Activated CD8-positive, alpha-beta memory T cell treated with anti-CD3 and anti-CD28 coated beads, Interleukin-2, amount 50 U/mL, for 1 hour (primary cell): ENCODE data around the gene PRMT9.
A peak's percentile ranks its signal among the peaks of the same experiment; 100 is the strongest.

Source experiments
- DNase-seq: peaks from one replicate; pipeline ENCODE4 v3.0.0-alpha.2; 2020; ENCODE audit errors: extremely low read depth

Gene PRMT9

DNA sequence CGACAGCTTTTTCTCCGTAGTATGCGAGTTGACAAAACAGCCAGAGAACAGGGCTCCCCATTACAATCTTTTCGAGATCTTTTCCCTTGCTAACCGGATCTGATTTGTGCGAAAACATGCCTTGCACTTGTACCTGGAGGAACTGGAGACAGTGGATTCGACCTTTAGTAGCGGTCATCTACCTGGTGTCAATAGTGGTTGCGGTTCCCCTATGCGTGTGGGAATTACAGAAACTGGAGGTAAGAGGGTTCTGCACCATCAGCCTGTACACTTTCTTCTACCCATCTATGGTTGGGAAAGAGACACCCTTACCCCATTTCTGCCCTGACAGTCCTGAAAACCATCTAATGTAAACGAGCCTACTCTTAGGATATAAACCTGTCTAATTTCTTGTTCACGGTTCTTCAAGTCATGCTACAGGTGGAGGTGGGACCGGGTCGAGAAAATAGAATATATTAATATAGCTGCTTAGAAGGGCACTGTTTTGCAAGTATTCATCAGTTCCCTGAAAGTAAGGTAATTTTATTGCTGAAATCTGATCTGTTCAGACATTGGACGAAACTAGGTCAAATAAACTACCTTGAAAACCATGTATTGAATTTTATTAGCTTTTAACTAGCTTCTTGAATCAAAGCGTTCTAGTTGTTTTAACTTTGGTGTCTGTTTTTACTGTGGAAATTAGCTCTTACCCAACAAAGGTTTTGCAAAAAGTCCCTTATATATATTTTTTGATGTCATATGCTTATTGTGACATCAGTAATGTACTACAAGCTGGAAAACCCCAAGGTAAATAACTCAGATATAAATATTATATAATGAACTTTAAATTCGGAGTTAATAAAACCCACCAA, 65.9 kb downstream of the PRMT9 start:
- no peak for DNase-seq

DNA sequence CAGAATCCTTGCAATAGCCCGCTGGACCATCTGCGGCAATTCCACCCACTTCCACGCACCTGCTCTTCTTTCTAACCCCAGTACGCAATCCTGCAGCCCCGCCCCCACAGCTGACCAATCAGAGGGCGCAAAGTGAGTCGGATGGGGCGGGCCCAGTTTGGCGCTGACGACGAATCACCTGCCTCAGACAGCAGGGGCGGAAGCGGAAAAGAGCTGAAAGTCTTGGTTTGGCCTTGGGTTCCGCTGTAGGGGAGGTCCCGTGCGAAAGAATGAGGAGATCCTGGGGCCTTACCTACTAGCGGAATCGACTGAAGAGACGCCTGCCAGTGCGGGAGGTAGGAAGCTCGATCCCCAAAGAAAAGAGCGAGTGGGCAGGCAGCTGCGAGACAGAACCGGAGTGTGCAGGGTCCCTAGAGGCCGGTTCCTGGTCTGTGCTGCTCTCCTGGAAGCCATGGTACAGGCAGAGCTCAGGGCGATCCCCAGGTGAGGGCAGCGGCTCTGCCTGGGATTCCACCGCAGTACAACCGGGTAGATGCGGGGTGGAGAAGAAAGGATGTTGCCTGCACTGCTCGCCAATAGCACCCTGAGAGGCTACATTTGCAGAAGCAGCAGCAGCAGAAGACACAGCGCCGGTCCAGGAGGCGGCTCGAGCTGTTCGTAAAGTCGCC, 66.7 kb downstream of the PRMT9 start, which contains the start of gene TMEM184C:
TMEM184C (plus strand) TSS at position 225 of the 668 bp plus-strand sequence. CDS start 560 bp downstream, outside the sequence.
- DNase-seq, result peak; percentile 98

DNA sequence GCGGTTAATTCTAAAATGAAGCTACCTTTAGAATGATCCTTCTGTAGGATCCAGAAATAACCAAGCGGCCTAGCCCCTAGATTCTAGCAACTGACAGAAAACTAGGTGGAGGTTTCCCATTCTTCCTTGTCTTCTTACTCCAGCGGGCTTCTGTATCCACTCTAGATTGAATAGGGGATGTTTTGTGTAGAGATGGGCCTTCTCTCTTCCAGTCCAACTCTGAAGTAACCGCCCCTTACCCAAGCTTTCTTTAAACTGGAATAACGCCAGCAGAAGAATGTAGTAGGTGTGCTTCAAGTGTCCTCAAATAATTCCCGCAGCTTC, 67.2 kb downstream of the PRMT9 start:
- no peak for DNase-seq

DNA sequence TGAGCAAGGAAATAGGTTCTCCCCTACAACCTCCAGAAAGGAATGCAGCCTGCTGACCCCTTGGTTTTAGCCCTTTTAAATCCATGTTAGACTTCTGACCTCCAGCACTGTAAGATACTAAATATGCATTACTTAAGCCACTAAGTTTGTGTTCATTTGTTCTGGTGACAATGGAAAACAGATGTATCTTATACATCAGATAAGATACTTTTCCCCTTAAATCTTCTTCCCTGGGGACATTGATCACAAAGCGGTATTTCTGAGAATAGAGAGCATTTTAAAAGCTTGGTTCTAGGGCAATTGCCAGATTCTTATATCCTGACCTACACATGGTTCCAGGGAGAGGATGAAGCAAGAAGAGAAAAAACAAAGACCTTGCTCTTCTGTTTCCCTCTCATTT, 73.3 kb downstream of the PRMT9 start:
- no peak for DNase-seq

DNA sequence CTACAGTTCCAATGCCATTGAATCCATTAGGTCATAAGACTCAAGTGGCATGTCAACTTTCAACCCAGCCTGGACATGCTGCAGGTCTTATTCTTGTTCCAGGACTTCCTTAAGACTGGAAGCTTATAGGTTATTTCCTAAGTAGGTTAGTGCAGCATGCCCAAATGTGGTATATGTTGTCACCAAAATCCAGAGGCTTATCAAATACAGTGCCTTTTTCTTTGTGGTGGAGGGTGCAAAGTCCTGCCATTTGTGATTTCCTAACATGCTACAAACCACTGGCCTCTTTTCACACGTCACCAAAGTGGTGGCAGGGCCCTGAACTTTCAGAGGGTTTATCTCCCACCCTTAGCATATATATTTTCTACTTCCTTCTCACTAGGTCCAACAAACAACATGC, 76.5 kb downstream of the PRMT9 start:
- no peak for DNase-seq

DNA sequence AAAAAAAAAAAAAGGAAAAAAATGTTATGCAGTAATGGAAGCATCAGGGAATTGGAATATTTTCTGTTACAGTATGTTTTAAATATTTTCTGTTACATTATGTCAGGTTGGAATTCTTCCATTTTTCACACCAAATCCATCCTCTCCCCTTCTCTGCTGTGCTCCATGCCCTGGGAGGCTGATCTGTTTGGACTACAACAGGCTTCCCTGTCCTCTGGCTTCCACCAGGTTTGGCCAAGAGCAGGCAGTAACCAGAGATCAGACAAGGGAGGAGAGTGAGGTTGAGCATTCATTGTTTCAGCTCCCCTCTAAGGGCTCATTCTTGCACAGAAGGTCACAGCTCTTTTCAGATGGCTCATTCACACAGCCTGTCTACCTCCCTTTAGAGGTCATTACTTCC, 78.5 kb downstream of the PRMT9 start:
- DNase-seq, result no peak

DNA sequence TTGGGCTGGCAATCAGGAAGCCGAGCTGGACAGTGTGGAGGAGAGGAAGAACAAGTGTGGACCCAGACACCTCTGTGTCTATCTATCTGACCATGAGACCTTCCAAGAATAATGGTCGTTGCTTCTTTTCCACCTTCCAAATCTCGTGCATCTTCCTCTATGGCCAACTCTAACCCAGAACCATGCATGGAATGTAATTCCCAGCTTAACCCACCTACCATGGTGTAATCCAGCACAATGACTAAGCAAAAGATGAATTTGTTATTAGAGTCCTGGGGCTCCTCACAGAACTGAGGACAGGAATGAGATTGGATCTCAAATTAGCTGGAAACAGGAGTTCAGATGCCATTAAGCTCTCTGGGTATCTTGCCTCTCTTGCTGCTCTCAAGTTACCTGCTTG, 84.2 kb downstream of the PRMT9 start:
- DNase-seq, result no peak

DNA sequence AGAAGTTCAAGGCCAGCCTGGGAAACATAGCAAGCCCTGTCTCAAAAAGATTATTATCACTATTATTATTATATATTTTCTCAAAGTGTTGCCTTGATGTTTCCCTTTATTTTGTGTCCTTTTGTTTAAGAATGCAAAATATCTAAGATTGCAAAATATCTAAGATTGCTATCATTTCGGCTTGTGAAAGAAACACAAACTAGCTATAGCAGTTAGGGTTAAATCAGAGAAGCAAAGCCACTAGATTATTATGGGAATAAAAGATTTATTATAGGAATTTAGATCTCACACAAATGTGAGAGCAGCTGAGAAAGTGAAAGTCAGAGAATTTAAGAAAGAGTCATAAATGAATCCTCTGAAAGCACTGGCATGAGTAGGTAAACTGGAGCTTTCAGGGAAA, 84.8 kb downstream of the PRMT9 start:
- no peak for DNase-seq

DNA sequence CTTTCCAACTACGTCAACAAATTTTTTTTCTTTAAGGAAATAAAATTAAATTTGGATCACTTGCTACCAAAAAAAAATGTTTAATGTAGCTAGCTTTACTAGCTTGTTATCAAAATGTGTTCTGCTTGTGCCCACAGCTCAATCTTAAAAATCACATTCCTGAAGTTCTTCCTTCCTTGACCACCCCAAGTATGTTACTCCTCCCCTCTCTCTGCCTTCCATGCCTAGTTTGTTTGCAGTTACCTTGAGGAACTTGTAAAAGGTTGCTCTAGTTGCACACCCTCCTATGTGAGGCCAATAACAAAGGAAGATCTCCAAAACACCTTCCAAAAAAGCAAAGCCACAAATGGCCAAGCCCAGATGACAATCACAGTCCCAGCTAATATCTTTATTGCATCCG, 86.4 kb downstream of the PRMT9 start:
- DNase-seq, result no peak

DNA sequence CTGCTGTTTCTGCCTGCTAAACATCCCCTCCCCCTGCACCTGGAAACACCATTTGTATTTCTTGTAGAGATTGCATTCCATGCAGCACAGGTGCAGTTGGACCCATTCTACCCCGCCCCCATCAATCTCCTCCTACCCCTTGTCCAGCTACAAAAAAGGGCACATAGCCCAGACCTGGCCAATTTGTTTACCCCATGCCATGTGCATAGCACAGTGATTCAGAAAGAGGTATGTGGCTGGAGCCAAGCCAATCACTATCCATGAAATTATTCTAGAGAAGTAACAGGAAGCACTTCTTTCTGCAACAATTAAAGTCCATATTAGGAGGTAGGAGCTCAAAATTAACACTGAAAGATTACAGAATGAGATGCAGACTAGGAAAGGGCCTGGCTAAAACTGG, 87.0 kb downstream of the PRMT9 start:
- DNase-seq, result no peak

DNA sequence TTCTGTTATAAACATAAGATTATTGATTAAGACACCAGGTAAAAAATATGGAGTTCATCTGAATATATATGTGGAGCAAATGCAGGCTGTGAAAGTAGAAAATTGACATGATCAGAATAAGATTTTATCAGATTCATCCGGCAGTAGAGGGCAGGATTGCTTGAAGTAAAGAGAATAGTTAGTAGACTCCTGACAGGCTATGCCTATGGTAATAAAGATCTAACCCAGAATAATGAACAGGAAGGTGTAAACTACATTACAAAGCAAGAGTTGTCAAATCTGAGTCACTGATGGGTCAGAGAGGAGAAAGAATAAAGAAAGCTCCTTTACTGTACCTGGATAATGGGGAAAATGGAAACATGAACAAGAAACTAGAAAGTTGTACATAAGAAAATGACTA, 87.6 kb downstream of the PRMT9 start:
- no peak for DNase-seq

DNA sequence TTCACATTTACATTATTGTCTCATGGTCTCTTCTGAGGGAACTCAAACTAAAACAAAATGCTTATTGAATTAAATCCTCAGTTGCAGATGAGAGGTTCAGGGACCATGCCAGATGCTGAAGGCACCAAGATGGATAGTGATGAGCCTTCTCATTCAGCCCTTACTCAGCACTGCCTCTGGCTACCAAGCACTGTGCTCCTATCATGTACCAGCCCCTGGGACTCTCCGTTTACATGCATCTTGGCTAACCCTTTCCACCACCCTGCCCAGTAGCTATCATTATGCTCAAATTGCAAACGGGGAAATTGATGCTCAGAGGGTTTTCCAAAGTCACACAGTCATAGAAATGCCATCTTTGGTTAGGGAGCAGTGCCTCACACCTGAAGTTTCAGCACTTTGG, 89.4 kb downstream of the PRMT9 start:
- no peak for DNase-seq

DNA sequence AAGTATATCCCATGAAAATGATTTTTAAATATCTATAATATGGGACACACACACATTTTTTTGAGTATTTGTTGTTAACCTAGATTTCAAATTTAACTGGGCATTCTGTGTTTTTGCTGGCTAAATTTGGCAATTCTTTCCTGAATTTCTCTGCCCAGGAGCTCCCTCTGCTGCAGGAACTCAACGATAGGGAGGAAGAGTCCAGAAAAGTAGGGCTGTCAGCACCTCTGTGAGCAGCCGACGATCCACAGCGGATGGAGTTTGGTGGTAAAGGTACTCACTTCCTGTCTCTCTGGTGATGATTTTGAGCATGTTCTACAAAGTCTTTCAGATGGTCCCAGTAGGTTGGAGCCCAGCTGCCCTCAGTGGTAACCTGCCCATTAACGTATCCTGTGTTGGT, 89.9 kb downstream of the PRMT9 start:
- no peak for DNase-seq

DNA sequence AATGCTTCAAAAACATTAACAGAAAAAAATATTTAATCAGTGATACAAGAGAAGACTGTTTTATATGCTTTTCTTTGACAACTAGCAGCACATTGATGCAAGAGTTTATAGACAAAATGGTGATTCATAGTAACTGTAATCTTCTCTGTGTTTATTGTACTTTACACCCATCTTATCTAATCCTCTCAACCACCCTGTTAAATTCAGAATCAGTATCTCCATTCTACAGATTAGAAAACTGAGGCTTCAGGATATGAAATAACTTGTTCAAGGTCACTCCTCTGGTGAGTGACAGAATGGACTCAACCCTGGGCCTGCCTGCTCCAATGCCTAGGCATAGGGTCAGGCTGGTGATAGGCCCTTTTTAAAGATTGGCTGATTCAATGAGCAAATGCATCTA, 92.9 kb downstream of the PRMT9 start:
- no peak for DNase-seq

DNA sequence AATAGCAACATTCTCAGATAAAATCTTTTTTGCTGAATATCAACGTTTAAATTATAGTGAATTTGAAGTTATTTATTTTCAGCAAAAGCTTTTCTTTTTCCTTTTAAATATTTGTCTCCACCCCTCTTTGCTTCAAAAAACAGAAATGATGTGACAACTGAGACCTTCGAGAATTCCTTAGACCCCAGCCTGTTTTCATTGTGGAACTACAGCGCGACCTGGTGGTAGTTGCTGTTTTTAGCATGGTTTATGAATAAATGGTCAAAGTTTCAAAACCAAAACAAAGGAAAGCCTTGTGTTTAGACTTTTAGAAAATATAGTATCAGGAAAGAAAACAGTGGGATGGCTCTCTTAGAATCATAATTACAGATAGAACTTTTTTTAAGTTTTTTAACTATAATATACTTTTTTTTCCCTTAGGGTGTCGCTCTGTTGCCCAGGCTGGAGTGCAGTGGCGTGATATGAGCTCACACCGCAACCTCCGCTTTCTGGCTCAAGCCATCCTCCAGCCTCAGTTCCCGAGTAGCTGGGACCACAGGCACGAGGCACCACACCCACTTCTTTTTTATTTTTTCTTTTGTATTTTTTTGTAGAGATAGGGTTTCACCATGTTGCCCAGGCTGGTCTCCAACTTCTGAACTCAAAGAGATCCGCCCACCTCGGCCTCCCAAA, 93.6 kb downstream of the PRMT9 start:
- DNase-seq, result no peak

DNA sequence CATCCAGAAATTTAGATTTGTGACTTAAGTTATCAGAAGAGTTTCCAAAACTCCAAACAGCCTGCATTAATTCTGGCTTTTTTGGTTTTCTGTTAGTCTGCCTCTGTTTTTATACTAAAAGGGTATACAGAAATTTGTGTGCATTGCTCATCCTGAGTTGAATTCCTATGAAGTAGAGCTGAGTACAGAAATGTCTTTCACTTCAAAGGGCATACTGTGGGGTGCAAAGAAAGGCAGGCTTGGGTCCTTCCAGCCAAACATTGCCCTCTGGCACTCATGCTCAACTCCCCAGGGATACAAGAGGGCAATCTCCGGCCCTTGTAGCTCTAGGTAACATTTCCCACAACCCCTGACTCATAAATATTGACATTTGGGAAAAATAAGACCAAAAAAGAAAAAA, 94.4 kb downstream of the PRMT9 start:
- DNase-seq, result no peak
